Natural killer cell (primary cell): ENCODE results near the gene MARS2. TPM values are rescaled to one million over a fixed set of nuclear protein-coding genes. Genes with fewer than 3 reads are reported as not detected.
A peak's percentile ranks its signal among the peaks of the same experiment; 100 is the strongest.

Experiments used
- ATAC-seq, 3 donors: fragments of 150-1000 bp in 2 of 3; fragments of 200-7000 bp in 1 of 3; cut with Tn5 transposase; 1 replicate in 1 of 3; 2 replicates in 2 of 3; pipeline ENCODE4 v1.10.0; 2021; ENCODE audit warnings: mild to moderate bottlenecking in 2 of 3, moderate library complexity in 2 of 3
- DNase-seq, 2 donors: peaks; one replicate each; pipeline versions ENCODE4 v3.0.0 to v3.0.0-alpha.2; 2013 to 2021; ENCODE audit warnings: mixed read lengths in 1 of 2
- H3K27ac ChIP-seq: one replicate; pipeline ENCODE4 v1.5.1; 2013; ENCODE audit warnings: mild to moderate bottlenecking, low read length
- H3K27me3 ChIP-seq: one replicate; pipeline ENCODE4 v1.6.1; 2013; ENCODE audit warnings: low read length; ENCODE audit not compliant: control insufficient read depth, insufficient read depth
- H3K36me3 ChIP-seq: one replicate; pipeline ENCODE4 v1.6.1; 2013; ENCODE audit warnings: low read length; ENCODE audit not compliant: control insufficient read depth, insufficient read depth
- H3K4me1 ChIP-seq: one replicate; pipeline ENCODE4 v1.6.1; 2013; ENCODE audit warnings: low read length; ENCODE audit not compliant: control insufficient read depth, insufficient read depth
- H3K4me3 ChIP-seq: one replicate; pipeline ENCODE4 v1.5.1; 2013; ENCODE audit warnings: low read length
- H3K9me3 ChIP-seq: one replicate; pipeline ENCODE4 v1.6.1; 2013; ENCODE audit warnings: low read length; ENCODE audit not compliant: control insufficient read depth, insufficient read depth
- H3K27ac Mint-ChIP-seq, 2 donors: one replicate each; pipeline ENCODE4 v1.8.0; 2022; ENCODE audit warnings: mild to moderate bottlenecking in 2 of 2, mixed read lengths in 2 of 2, moderate library complexity in 1 of 2
- H3K27me3 Mint-ChIP-seq, 2 donors: one replicate each; pipeline ENCODE4 v1.8.0; 2022; ENCODE audit warnings: low read depth in 2 of 2, mixed read lengths in 2 of 2
- H3K36me3 Mint-ChIP-seq: one replicate; pipeline ENCODE4 v1.8.0; 2022; ENCODE audit warnings: mixed read lengths
- H3K4me1 Mint-ChIP-seq, 2 donors: one replicate each; pipeline ENCODE4 v1.8.0; 2022; ENCODE audit warnings: mixed read lengths in 2 of 2
- H3K4me3 Mint-ChIP-seq: one replicate; pipeline ENCODE4 v1.8.0; 2022; ENCODE audit warnings: mild to moderate bottlenecking, moderate library complexity, mixed read lengths
- H3K9me3 Mint-ChIP-seq, 2 donors: one replicate each; pipeline ENCODE4 v1.8.0; 2022; ENCODE audit warnings: mixed read lengths in 2 of 2
- WGBS: methylation state at CpG from one replicate; pipeline ENCODE4 v1.1.7; 2013; ENCODE audit warnings: missing lambda C conversion rate; ENCODE audit not compliant: insufficient coverage; 5-methylcytosine and 5-hydroxymethylcytosine counted together
- intact Hi-C: fragments of 100-400 bp; cut with micrococcal nuclease; formaldehyde crosslinking; loops from one replicate; pipeline ENCODE4 v1.14.2; 2022
- total RNA-seq, 4 donors: library from RNA; stranded (reverse); fragments of 120-200 nt in 1 of 4; gene quantifications; one replicate each; pipeline versions ENCODE4 v1.2.3 to v1.2.4, GENCODE V29; 2013 to 2022
- TF ChIP-seq, protein P1 (sequence below): fragments of 200-600 bp; IDR thresholded peaks from one replicate; pipeline ENCODE4 v1.8.0; 2022; ENCODE audit warnings: antibody characterized with exemption

MARS2 gene
- total RNA-seq, 3 donors from 2014 or later (not counting 1 experiment from before 2014, with no cell fraction given): 5.7 to 12.2 (median 11.8) TPM

DNA sequence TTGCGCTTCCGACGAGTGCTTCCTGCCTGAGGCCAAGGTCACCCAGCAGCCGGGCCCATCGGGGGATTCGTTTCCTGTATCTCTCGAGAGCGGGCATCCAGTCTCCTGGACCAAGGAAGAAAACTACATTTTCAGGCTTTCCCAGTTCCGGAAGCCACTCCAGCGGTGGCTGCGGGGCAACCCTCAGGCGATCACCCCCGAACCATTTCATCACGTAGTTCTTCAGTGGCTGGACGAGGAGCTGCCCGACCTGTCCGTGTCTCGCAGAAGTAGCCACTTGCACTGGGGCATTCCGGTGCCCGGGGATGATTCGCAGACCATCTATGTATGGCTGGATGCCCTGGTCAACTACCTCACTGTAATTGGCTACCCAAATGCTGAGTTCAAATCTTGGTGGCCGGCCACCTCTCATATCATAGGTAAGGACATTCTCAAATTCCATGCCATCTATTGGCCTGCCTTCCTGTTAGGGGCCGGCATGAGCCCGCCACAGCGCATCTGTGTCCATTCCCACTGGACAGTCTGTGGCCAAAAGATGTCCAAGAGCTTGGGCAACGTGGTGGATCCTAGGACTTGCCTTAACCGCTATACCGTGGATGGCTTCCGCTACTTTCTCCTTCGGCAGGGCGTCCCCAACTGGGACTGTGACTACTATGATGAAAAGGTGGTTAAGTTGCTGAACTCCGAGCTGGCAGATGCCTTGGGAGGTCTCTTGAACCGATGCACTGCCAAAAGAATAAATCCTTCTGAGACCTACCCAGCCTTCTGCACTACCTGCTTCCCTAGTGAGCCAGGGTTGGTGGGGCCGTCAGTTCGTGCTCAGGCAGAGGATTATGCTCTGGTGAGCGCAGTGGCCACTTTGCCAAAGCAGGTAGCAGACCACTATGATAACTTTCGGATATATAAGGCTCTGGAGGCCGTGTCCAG is 1.0 kb downstream of the MARS2 start:
- peaks cover 5% of the 10 kb centered on the region for H3K36me3 ChIP-seq
- H3K4me1 ChIP-seq: peaks cover 21% of the 10 kb centered on the region
- TF ChIP-seq, protein P1, sequence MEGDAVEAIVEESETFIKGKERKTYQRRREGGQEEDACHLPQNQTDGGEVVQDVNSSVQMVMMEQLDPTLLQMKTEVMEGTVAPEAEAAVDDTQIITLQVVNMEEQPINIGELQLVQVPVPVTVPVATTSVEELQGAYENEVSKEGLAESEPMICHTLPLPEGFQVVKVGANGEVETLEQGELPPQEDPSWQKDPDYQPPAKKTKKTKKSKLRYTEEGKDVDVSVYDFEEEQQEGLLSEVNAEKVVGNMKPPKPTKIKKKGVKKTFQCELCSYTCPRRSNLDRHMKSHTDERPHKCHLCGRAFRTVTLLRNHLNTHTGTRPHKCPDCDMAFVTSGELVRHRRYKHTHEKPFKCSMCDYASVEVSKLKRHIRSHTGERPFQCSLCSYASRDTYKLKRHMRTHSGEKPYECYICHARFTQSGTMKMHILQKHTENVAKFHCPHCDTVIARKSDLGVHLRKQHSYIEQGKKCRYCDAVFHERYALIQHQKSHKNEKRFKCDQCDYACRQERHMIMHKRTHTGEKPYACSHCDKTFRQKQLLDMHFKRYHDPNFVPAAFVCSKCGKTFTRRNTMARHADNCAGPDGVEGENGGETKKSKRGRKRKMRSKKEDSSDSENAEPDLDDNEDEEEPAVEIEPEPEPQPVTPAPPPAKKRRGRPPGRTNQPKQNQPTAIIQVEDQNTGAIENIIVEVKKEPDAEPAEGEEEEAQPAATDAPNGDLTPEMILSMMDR: no peak
- H3K9me3 Mint-ChIP-seq: no peaks in the 10 kb centered on the region
- no peaks in the 10 kb centered on the region for H3K27me3 ChIP-seq
- peak in 1 of 2 donors; percentile 36 for DNase-seq
- peak overlapping the region; percentile 88 for H3K4me3 Mint-ChIP-seq
- peak overlapping the region; percentile 62 for H3K27ac ChIP-seq
- no peak for ATAC-seq
- WGBS: 22% methylated on average over 38 of the region's 38 CpGs
- H3K4me1 Mint-ChIP-seq: peaks cover 52 to 55% of the 10 kb centered on the region in 2 donors
- peaks cover 9 to 16% of the 10 kb centered on the region in 2 donors for H3K27me3 Mint-ChIP-seq
- peak overlapping the region; percentile 88 to 92 for H3K27ac Mint-ChIP-seq
- intact Hi-C loops: loop anchor here (2.0 to 5.0 kb wide), 4 partner anchors 189 to 591 kb away; partner anchors contain the start of genes MOB4 and SF3B1
- H3K9me3 ChIP-seq: no peaks in the 10 kb centered on the region
- peak overlapping the region; percentile 97 for H3K4me3 ChIP-seq
- no peaks in the 10 kb centered on the region for H3K36me3 Mint-ChIP-seq

GRCh38 chr2:197706839-197707207 is 1.7 kb downstream of the MARS2 start:
- H3K4me3 Mint-ChIP-seq: peak overlapping the region; percentile 88
- DNase-seq (no peak), ATAC-seq (no peak)
- Histone ChIP-seq H3K4me1 (peaks cover 21% of the 10 kb centered on the region), H3K4me3 (peak overlapping the region; percentile 97), H3K27ac (no peak overlapping the region), H3K36me3 (peaks cover 7% of the 10 kb centered on the region), H3K27me3 (no peaks in the 10 kb centered on the region), H3K9me3 (no peaks in the 10 kb centered on the region)
- H3K27ac Mint-ChIP-seq: peak overlapping the region in 1 of 2 donors; percentile 92
- no peaks in the 10 kb centered on the region for H3K36me3 Mint-ChIP-seq
- intact Hi-C loops: loop anchor here (1.0 to 5.0 kb wide), 3 partner anchors 70 to 590 kb away; no protein-coding TSS in a partner anchor
- 79% methylated on average over 5 of the region's 5 CpGs for WGBS
- H3K9me3 Mint-ChIP-seq: no peaks in the 10 kb centered on the region
- H3K4me1 Mint-ChIP-seq: peaks cover 52 to 55% of the 10 kb centered on the region in 2 donors
- TF ChIP-seq, protein P1: no peak
- H3K27me3 Mint-ChIP-seq: peaks cover 5 to 10% of the 10 kb centered on the region in 2 donors

DNA sequence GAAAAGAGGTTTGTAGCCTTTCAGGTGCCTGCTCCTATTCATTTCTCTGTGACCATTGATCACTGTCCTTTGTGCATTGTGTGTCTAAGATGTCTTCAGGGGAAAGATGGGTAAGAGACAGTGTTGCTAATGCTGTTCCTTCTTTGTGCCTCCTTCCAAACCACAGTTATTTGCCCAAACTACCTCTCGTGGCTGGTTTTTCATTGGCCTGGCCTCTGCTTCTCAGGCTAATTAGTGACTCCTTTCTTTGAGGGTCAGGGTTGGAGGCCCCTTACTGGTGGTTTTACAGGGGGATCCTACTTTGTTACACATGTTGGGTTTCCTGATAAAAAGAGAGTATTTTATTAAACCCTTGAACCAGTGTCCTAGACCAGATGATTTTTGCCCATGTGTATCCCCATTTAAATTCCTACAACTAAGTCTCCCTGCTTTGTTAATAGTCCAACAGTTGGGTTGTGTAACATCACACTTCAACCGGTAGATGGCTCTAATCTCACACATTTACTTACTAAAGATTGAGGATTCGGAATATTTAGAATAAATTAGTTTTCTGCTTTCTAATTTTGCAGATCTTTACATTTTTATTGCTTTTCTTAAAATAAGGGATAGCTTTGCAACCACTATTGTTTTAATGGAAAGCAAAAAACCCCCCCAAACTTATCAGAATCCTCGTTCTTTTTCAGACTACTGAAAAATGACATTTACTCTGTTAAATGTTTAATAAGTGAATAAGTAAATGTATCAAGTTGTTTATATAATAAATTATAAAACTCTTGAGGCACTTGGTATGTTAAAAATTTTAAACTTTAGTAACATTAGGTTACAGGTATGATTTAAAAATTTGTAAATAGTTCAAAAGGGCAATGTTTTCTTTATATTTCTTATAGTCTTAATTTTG is 2.4 kb downstream of the MARS2 start:
- no peak overlapping the region for H3K27ac ChIP-seq
- DNase-seq (peak in 1 of 2 donors; percentile 64), ATAC-seq (no peak)
- Mint-ChIP-seq H3K9me3 (no peaks in the 10 kb centered on the region), H3K4me1 (peaks cover 52 to 55% of the 10 kb centered on the region in 2 donors), H3K27ac (peak overlapping the region; percentile 38 to 56), H3K4me3 (peak overlapping the region; percentile 88), H3K36me3 (no peaks in the 10 kb centered on the region), H3K27me3 (peaks cover 2 to 4% of the 10 kb centered on the region in 2 donors)
- H3K4me3 ChIP-seq: no peak overlapping the region
- intact Hi-C loops: loop anchor here (1.0 to 5.0 kb wide), 3 partner anchors 70 to 589 kb away; no protein-coding TSS in a partner anchor
- TF ChIP-seq, protein P1: peak; percentile 75
- no peaks in the 10 kb centered on the region for H3K27me3 ChIP-seq
- H3K4me1 ChIP-seq: peaks cover 21% of the 10 kb centered on the region
- peaks cover 7% of the 10 kb centered on the region for H3K36me3 ChIP-seq
- H3K9me3 ChIP-seq: no peaks in the 10 kb centered on the region
- WGBS: 20% methylated on average over 1 of the region's 4 CpGs
